ENCODE measurements around the gene SFMBT2.

SFMBT2 gene

DNA sequence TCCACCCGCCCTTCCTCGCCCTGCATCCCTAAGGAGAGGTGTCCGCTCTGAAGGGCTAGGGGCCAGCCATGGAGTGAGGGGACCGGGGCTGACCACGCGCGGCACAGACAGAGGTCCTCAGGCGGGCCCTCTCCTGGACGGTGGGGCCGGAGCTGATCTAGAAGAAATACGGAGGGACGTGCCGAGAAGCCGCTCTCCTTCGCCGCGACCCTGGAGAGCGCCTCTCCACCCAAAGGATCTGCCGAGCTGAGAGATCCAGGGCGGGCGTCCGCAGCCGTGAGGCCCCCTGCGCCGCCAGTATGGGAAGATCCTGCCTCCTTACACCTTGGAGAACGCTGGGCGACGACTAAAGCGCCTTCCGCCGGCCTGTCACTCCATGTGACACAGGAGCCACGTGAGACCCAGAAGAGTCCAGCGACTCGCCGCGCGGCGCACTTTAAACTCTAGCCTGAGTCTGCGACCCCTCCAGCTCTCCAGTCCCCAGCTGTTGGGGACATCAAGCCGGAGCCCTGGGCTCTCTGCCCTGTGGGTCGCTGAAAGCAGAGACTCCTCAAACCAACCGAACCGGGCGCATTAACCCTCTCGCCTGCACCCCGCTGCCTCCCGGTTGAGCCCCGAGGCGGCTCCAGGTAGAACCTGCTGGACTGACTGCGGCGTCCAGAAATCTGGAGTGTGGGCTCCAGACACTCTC lies 1.5 kb upstream of the SFMBT2 start:
- peaks cover 3 to 7% of the 10 kb centered on the region in 2 donors for H3K27me3 ChIP-seq (ENCODE audit: control insufficient read depth in 2 of 2, insufficient read depth in 2 of 2, low read length in 2 of 2)
- H3K9me3 ChIP-seq (ENCODE audit: control insufficient read depth in 2 of 2, low read length in 2 of 2) = no peaks in the 10 kb centered on the region
- peak overlapping the region in 1 of 2 donors; percentile 15 for H3K9ac ChIP-seq (ENCODE audit: low read depth in 1 of 2, low read length in 2 of 2)
- H3K36me3 ChIP-seq (ENCODE audit: control insufficient read depth in 2 of 2, insufficient read depth in 2 of 2, low read length in 2 of 2) = no peaks in the 10 kb centered on the region
- peak overlapping the region in 1 of 2 donors; percentile 32 for H3K27ac ChIP-seq (ENCODE audit: low read depth in 2 of 2, low read length in 2 of 2)
- peak overlapping the region; percentile 38 for H3K4me3 ChIP-seq (ENCODE audit: low read length in 2 of 2)
- H3K4me1 ChIP-seq (ENCODE audit: control insufficient read depth in 2 of 2, insufficient read depth in 2 of 2, low read length in 2 of 2) = peaks cover 0 to 2% of the 10 kb centered on the region in 2 donors

- Histone ChIP-seq H3K4me1 (ENCODE audit: control insufficient read depth in 2 of 2, insufficient read depth in 2 of 2, low read length in 2 of 2) (peaks cover 0 to 2% of the 10 kb centered on the region in 2 donors), H3K9ac (ENCODE audit: low read depth in 1 of 2, low read length in 2 of 2) (no peak overlapping the region), H3K27ac (ENCODE audit: low read depth in 2 of 2, low read length in 2 of 2) (peak overlapping the region in 1 of 2 donors; percentile 32), H3K4me3 (ENCODE audit: low read length in 2 of 2) (peak overlapping the region; percentile 64 to 72), H3K9me3 (ENCODE audit: control insufficient read depth in 2 of 2, low read length in 2 of 2) (no peaks in the 10 kb centered on the region), H3K27me3 (ENCODE audit: control insufficient read depth in 2 of 2, insufficient read depth in 2 of 2, low read length in 2 of 2) (peaks cover 3 to 7% of the 10 kb centered on the region in 2 donors), H3K36me3 (ENCODE audit: control insufficient read depth in 2 of 2, insufficient read depth in 2 of 2, low read length in 2 of 2) (no peaks in the 10 kb centered on the region)
Observed at GRCh38 chr10:7411671-7412128, 866 bp upstream of the SFMBT2 start.

DNA sequence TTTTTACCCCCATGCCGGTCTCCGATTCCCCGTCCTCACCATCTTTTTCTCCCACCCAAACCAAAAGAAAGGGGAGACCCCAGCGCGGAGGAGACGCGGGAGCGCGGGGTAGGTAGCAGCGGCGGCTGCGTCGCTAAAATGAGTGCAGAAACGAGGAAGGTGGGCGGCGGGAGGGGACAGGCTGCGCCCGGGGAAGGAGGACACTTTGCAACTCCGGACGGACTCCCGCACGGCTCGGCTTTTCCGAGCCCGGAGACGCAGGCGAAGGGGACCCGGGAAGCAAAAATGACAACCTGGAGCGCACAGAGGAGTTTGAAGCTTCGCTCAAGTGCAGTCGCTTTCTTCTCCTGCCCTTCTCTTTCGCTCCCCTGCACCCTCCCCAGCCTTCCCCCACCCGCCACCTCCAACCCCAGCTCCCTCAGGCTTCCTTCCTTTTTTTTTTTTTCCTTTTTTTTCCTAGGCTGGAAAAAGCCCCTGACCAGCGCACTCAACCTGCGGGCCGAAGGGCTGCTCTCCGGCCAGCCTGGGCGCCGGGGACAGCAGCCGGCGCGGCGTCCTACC lies 453 bp downstream of the SFMBT2 start:
- Histone ChIP-seq H3K36me3 (ENCODE audit: control insufficient read depth in 2 of 2, insufficient read depth in 2 of 2, low read length in 2 of 2) (no peaks in the 10 kb centered on the region), H3K4me3 (ENCODE audit: low read length in 2 of 2) (peak overlapping the region; percentile 64 to 72), H3K27ac (ENCODE audit: low read depth in 2 of 2, low read length in 2 of 2) (peak overlapping the region; percentile 47 to 70), H3K9me3 (ENCODE audit: control insufficient read depth in 2 of 2, low read length in 2 of 2) (no peaks in the 10 kb centered on the region), H3K27me3 (ENCODE audit: control insufficient read depth in 2 of 2, insufficient read depth in 2 of 2, low read length in 2 of 2) (peaks cover 3 to 7% of the 10 kb centered on the region in 2 donors), H3K9ac (ENCODE audit: low read depth in 1 of 2, low read length in 2 of 2) (peak overlapping the region; percentile 59 to 63), H3K4me1 (ENCODE audit: control insufficient read depth in 2 of 2, insufficient read depth in 2 of 2, low read length in 2 of 2) (peaks cover 0 to 2% of the 10 kb centered on the region in 2 donors)

DNA sequence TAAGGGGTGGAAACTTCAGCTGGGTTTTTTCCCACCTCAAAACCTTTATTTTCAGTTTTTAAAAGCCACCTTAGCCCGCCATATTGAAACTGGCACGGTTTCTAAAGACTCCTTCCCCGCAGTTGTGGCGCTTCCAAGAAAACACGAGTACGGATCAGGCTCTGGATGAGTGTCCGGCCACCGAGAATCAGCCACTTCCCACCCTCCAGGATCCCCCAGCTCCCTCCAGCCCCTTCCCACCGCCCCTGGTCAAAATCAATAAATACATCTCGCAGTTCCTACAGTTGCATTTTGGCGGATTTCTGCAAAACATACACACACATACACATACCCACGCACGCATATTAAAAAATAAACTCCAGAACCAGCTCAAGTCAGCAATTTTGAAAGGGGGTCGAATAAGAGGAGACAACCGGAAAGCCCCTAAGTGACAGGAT lies 1.1 kb downstream of the SFMBT2 start:
- Histone ChIP-seq H3K36me3 (ENCODE audit: control insufficient read depth in 2 of 2, insufficient read depth in 2 of 2, low read length in 2 of 2) (no peaks in the 10 kb centered on the region), H3K4me1 (ENCODE audit: control insufficient read depth in 2 of 2, insufficient read depth in 2 of 2, low read length in 2 of 2) (peaks cover 0 to 2% of the 10 kb centered on the region in 2 donors), H3K27ac (ENCODE audit: low read depth in 2 of 2, low read length in 2 of 2) (peak overlapping the region; percentile 37 to 70), H3K27me3 (ENCODE audit: control insufficient read depth in 2 of 2, insufficient read depth in 2 of 2, low read length in 2 of 2) (peaks cover 3 to 4% of the 10 kb centered on the region in 2 donors), H3K9ac (ENCODE audit: low read depth in 1 of 2, low read length in 2 of 2) (peak overlapping the region; percentile 59 to 63), H3K9me3 (ENCODE audit: control insufficient read depth in 2 of 2, low read length in 2 of 2) (no peaks in the 10 kb centered on the region), H3K4me3 (ENCODE audit: low read length in 2 of 2) (peak overlapping the region; percentile 64 to 72)

- Histone ChIP-seq H3K27ac (ENCODE audit: low read depth in 2 of 2, low read length in 2 of 2) (peak overlapping the region; percentile 49 to 70), H3K9me3 (ENCODE audit: control insufficient read depth in 2 of 2, low read length in 2 of 2) (no peaks in the 10 kb centered on the region), H3K4me1 (ENCODE audit: control insufficient read depth in 2 of 2, insufficient read depth in 2 of 2, low read length in 2 of 2) (peaks cover 0 to 2% of the 10 kb centered on the region in 2 donors), H3K4me3 (ENCODE audit: low read length in 2 of 2) (peak overlapping the region; percentile 64 to 72), H3K27me3 (ENCODE audit: control insufficient read depth in 2 of 2, insufficient read depth in 2 of 2, low read length in 2 of 2) (peaks cover 3 to 4% of the 10 kb centered on the region in 2 donors), H3K36me3 (ENCODE audit: control insufficient read depth in 2 of 2, insufficient read depth in 2 of 2, low read length in 2 of 2) (no peaks in the 10 kb centered on the region), H3K9ac (ENCODE audit: low read depth in 1 of 2, low read length in 2 of 2) (peak overlapping the region; percentile 46 to 47)
Observed at GRCh38 chr10:7409045-7409731, 1.6 kb downstream of the SFMBT2 start.

GRCh38 chr10:7408291-7409044 lies 2.4 kb downstream of the SFMBT2 start:
- peak overlapping the region; percentile 64 to 72 for H3K4me3 ChIP-seq (ENCODE audit: low read length in 2 of 2)
- no peaks in the 10 kb centered on the region for H3K9me3 ChIP-seq (ENCODE audit: control insufficient read depth in 2 of 2, low read length in 2 of 2)
- peaks cover 3 to 4% of the 10 kb centered on the region in 2 donors for H3K27me3 ChIP-seq (ENCODE audit: control insufficient read depth in 2 of 2, insufficient read depth in 2 of 2, low read length in 2 of 2)
- peak overlapping the region; percentile 48 to 49 for H3K27ac ChIP-seq (ENCODE audit: low read depth in 2 of 2, low read length in 2 of 2)
- H3K36me3 ChIP-seq (ENCODE audit: control insufficient read depth in 2 of 2, insufficient read depth in 2 of 2, low read length in 2 of 2) = no peaks in the 10 kb centered on the region
- peak overlapping the region; percentile 24 to 59 for H3K9ac ChIP-seq (ENCODE audit: low read depth in 1 of 2, low read length in 2 of 2)
- peaks cover 0 to 2% of the 10 kb centered on the region in 2 donors for H3K4me1 ChIP-seq (ENCODE audit: control insufficient read depth in 2 of 2, insufficient read depth in 2 of 2, low read length in 2 of 2)

DNA sequence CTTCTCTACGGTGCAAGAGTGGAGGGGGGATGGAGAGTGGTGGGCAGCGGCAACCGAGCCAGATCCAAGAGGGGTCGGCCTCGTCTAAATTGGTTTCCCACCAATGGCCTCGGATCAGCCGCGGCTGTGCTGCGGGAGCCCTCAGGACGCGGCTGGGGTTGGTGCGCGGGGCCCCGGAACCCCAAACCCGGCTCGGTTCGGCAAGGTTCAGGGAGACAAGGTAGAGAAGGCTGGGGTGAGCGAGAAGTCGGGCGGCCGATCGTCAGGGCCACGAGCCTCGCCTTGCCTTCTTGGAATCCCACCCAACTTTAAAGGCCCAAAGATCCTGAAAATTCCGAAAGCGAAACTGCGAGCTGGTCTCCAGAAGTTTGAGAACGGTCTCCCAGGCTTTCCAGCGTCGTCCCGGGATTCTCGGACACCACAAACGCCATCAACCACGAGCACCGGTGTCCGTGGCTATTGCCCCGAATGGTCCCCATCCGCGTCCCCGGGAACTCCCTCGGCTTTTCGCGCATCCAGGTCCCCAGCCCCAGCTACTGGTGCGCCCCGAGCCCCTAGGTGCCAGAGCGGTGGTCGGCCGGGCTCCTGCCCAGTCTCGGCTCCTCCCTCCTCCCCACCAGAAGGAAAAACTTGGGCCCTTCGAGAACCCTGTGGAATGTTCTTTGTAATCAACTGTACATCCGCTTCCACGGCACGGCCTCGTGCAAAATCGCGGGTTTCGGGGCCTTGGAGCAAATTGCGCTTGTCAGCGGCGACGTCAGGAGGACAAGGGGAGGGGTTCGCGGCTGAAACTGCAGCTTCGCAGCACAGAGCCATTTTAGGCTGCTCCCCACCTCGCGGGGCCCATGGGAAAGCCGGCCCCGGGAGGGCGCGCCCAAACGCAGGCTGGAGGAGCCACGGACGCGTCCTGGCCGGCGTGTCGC lies 3.2 kb downstream of the SFMBT2 start:
- H3K36me3 ChIP-seq (ENCODE audit: control insufficient read depth in 2 of 2, insufficient read depth in 2 of 2, low read length in 2 of 2) = no peaks in the 10 kb centered on the region
- peak overlapping the region; percentile 64 to 72 for H3K4me3 ChIP-seq (ENCODE audit: low read length in 2 of 2)
- peaks cover 0 to 2% of the 10 kb centered on the region in 2 donors for H3K4me1 ChIP-seq (ENCODE audit: control insufficient read depth in 2 of 2, insufficient read depth in 2 of 2, low read length in 2 of 2)
- no peaks in the 10 kb centered on the region for H3K9me3 ChIP-seq (ENCODE audit: control insufficient read depth in 2 of 2, low read length in 2 of 2)
- peak overlapping the region in 1 of 2 donors; percentile 59 for H3K9ac ChIP-seq (ENCODE audit: low read depth in 1 of 2, low read length in 2 of 2)
- H3K27ac ChIP-seq (ENCODE audit: low read depth in 2 of 2, low read length in 2 of 2) = peak overlapping the region; percentile 42 to 48
- peaks cover 3 to 4% of the 10 kb centered on the region in 2 donors for H3K27me3 ChIP-seq (ENCODE audit: control insufficient read depth in 2 of 2, insufficient read depth in 2 of 2, low read length in 2 of 2)

DNA sequence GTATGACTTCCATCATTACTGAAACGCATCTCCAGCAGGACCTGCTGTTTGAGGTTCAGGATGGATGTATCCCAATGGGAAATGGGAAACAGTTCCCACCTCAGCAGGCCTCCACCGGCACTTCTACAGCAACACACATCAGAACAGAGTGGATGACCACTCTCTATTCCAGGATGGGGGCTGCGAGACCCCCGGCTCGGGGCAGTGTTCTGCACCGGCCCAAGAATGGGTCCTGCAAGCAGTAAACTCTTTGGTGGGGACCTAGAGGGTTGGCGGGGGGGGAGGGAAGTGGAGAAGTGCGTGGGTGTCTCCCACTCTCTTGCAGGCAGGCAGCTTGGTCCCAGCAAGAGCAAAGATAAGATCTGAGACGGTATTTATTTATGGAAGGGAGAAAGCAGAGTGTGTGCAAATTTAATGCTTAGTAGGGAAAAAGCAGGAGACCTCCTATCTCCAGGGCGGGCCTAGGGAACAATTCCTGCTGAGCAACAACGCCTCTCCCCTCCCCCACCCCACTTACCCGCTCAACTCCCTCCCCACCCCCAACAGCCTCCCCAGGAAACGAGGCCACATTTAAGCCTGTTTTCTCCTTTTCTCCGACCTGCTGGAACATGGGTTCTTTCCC lies 4.0 kb downstream of the SFMBT2 start:
- peaks cover 0 to 2% of the 10 kb centered on the region in 2 donors for H3K4me1 ChIP-seq (ENCODE audit: control insufficient read depth in 2 of 2, insufficient read depth in 2 of 2, low read length in 2 of 2)
- H3K9ac ChIP-seq (ENCODE audit: low read depth in 1 of 2, low read length in 2 of 2) = no peak overlapping the region

More for the DNA sequence above, 4.0 kb downstream of the SFMBT2 start:
- H3K27me3 ChIP-seq (ENCODE audit: control insufficient read depth in 2 of 2, insufficient read depth in 2 of 2, low read length in 2 of 2) = peaks cover 2% of the 10 kb centered on the region in 2 donors
- no peaks in the 10 kb centered on the region for H3K9me3 ChIP-seq (ENCODE audit: control insufficient read depth in 2 of 2, low read length in 2 of 2)
- H3K4me3 ChIP-seq (ENCODE audit: low read length in 2 of 2) = no peak overlapping the region
- peak overlapping the region; percentile 42 to 48 for H3K27ac ChIP-seq (ENCODE audit: low read depth in 2 of 2, low read length in 2 of 2)
- no peaks in the 10 kb centered on the region for H3K36me3 ChIP-seq (ENCODE audit: control insufficient read depth in 2 of 2, insufficient read depth in 2 of 2, low read length in 2 of 2)
